OCI-LY1 (cell line): Measurements from ENCODE around the gene DPY19L3.

Source experiments
- H2AFZ ChIP-seq: fragments of 200-600 bp; sonication (generic), shearing (Covaris generic); 2 replicates; pipeline ENCODE4 v1.6.0; 2014; ENCODE audit warnings: antibody characterized with exemption, mild to moderate bottlenecking, low read length
- H3F3A ChIP-seq: fragments of 200-600 bp; sonication (generic), shearing (Covaris generic); 2 replicates; pipeline ENCODE4 v1.6.0; 2014; ENCODE audit warnings: mild to moderate bottlenecking, antibody characterized with exemption, low read length, moderate library complexity; ENCODE audit not compliant: insufficient read depth
- H3K27ac ChIP-seq: fragments of 200-600 bp; sonication (generic); 2 replicates; pipeline ENCODE4 v1.5.1; 2014; ENCODE audit warnings: low read length, mixed run types, mild to moderate bottlenecking, low read depth; ENCODE audit not compliant: poor library complexity, severe bottlenecking
- H3K27me3 ChIP-seq: fragments of 200-600 bp; sonication (generic); 2 replicates; pipeline ENCODE4 v1.6.0; 2014; ENCODE audit warnings: antibody characterized with exemption, mild to moderate bottlenecking, low read length, moderate library complexity; ENCODE audit not compliant: insufficient read depth
- H3K36me3 ChIP-seq: fragments of 200-600 bp; sonication (generic); 2 replicates; pipeline ENCODE4 v1.6.1; 2014; ENCODE audit warnings: mild to moderate bottlenecking, antibody characterized with exemption, low read length, moderate library complexity, mixed read lengths; ENCODE audit not compliant: insufficient read depth
- H3K4me1 ChIP-seq: fragments of 200-600 bp; sonication (generic); 2 replicates; pipeline ENCODE4 v1.5.1; 2014; ENCODE audit warnings: mild to moderate bottlenecking, low read length, moderate library complexity; ENCODE audit not compliant: insufficient read depth, severe bottlenecking
- H3K4me2 ChIP-seq: fragments of 200-600 bp; sonication (generic), shearing (Covaris generic); 2 replicates; pipeline ENCODE4 v1.6.1; 2014; ENCODE audit warnings: low read length
- H3K4me3 ChIP-seq: fragments of 200-600 bp; sonication (generic); 2 replicates; pipeline ENCODE4 v1.5.1; 2014; ENCODE audit warnings: low read length, low read depth, mild to moderate bottlenecking, mixed read lengths; ENCODE audit not compliant: poor library complexity, severe bottlenecking
- H3K79me2 ChIP-seq: fragments of 200-600 bp; shearing (Covaris generic); 2 replicates; pipeline ENCODE4 v1.6.1; 2016; ENCODE audit warnings: mixed run types, low read length, mixed read lengths; ENCODE audit not compliant: insufficient read depth
- H3K9ac ChIP-seq: fragments of 200-600 bp; sonication (generic), shearing (Covaris generic); 2 replicates; pipeline ENCODE4 v1.6.1; 2014; ENCODE audit warnings: mild to moderate bottlenecking, low read length, mixed read lengths
- H3K9me2 ChIP-seq: fragments of 200-600 bp; sonication (generic), shearing (Covaris generic); 2 replicates; pipeline ENCODE4 v1.6.1; 2014; ENCODE audit warnings: low read depth, mild to moderate bottlenecking, low read length, mixed read lengths
- H3K9me3 ChIP-seq: fragments of 200-600 bp; shearing (Covaris generic); 2 replicates; pipeline ENCODE4 v1.6.1; 2014; ENCODE audit warnings: low read length, mixed read lengths
- H4K20me1 ChIP-seq: fragments of 200-600 bp; sonication (generic), shearing (Covaris generic); 2 replicates; pipeline ENCODE4 v1.6.0; 2016; ENCODE audit warnings: mild to moderate bottlenecking, low read length; ENCODE audit not compliant: insufficient read depth
- CTCF ChIP-seq: fragments of 200-600 bp; sonication (generic), shearing (Covaris generic); IDR thresholded peaks from 2 replicates; pipeline ENCODE4 v1.5.1; 2017; ENCODE audit warnings: mild to moderate bottlenecking, antibody characterized with exemption, low read length, moderate library complexity, mixed read lengths
- EZH2 ChIP-seq: fragments of 200-600 bp; sonication (generic), shearing (Covaris generic); IDR thresholded peaks from 2 replicates; pipeline ENCODE4 v1.8.0; 2017; ENCODE audit warnings: borderline replicate concordance, mixed run types, mild to moderate bottlenecking, antibody characterized with exemption, low read length, moderate library complexity, mixed read lengths

The DPY19L3 gene

GRCh38 chr19:32405431-32406160 is at the start of gene DPY19L3:
DPY19L3 (plus strand) TSS chr19:32405770; CDS start chr19:32408254, 2,484 bp downstream.
- H3K27me3 ChIP-seq, result no peaks in the 10 kb centered on the region
- peaks cover 24% of the 10 kb centered on the region for H3K36me3 ChIP-seq
- no peak for TF ChIP-seq EZH2
- TF ChIP-seq CTCF, result no peak
- peak within 1 kb of the TSS; percentile 92 for H3K4me3 ChIP-seq
- no peaks in the 10 kb centered on the region for H3F3A ChIP-seq
- peaks cover 32% of the 10 kb centered on the region for H3K4me1 ChIP-seq
- no peak within 1 kb of the TSS for H2AFZ ChIP-seq
- H4K20me1 ChIP-seq, result no peaks in the 10 kb centered on the region
- H3K9me3 ChIP-seq, result no peaks in the 10 kb centered on the region
- peak within 1 kb of the TSS; percentile 77 for H3K27ac ChIP-seq
- no peaks in the 10 kb centered on the region; the same call in none of the 2 replicates for H3K79me2 ChIP-seq
- peak within 1 kb of the TSS; percentile 100 for H3K9ac ChIP-seq
- H3K9me2 ChIP-seq, result no peaks in the 10 kb centered on the region
- H3K4me2 ChIP-seq, result peak within 1 kb of the TSS; percentile 76

GRCh38 chr19:32357720-32358119 is 47.9 kb upstream of the DPY19L3 start:
- Histone ChIP-seq H4K20me1 (no peaks in the 10 kb centered on the region), H3K4me2 (no peak overlapping the region), H3K9ac (no peak overlapping the region), H3K27me3 (no peaks in the 10 kb centered on the region), H3K4me3 (no peak overlapping the region), H3K9me2 (no peaks in the 10 kb centered on the region), H3K27ac (no peak overlapping the region), H3K79me2 (no peaks in the 10 kb centered on the region), H3F3A (no peaks in the 10 kb centered on the region), H3K9me3 (no peaks in the 10 kb centered on the region), H2AFZ (no peak overlapping the region), H3K4me1 (no peaks in the 10 kb centered on the region), H3K36me3 (peaks cover 96% of the 10 kb centered on the region)
- TF ChIP-seq EZH2 (no peak), CTCF (peak; percentile 25; the same call in 1 of the 2 replicates)

GRCh38 chr19:32358321-32358720 is 47.2 kb upstream of the DPY19L3 start:
- Histone ChIP-seq H3K4me3 (no peak overlapping the region), H2AFZ (no peak overlapping the region), H3K9ac (no peak overlapping the region), H3K4me1 (no peaks in the 10 kb centered on the region), H3K36me3 (peaks cover 96% of the 10 kb centered on the region), H3K4me2 (no peak overlapping the region), H3K79me2 (no peaks in the 10 kb centered on the region), H3K9me3 (no peaks in the 10 kb centered on the region), H3K9me2 (no peaks in the 10 kb centered on the region), H3K27me3 (no peaks in the 10 kb centered on the region), H3K27ac (no peak overlapping the region), H4K20me1 (no peaks in the 10 kb centered on the region), H3F3A (no peaks in the 10 kb centered on the region)
- TF ChIP-seq EZH2, result no peak
- no peak for TF ChIP-seq CTCF
